Activated CD4-positive, CD25-positive, alpha-beta regulatory T cell treated with anti-CD3 and anti-CD28 coated beads, Interleukin-2, amount 50 U/mL, for 72 hours (primary cell): ENCODE measurements around the gene KLC1.
"Not testable (repeated sequence)": the region's sequence is repeated elsewhere in the genome, so short reads cannot be mapped to it uniquely, and the experiment has no call there.

Source experiments
- DNase-seq: peaks from one replicate; pipeline ENCODE4 v3.0.0; 2021

KLC1 gene

DNA sequence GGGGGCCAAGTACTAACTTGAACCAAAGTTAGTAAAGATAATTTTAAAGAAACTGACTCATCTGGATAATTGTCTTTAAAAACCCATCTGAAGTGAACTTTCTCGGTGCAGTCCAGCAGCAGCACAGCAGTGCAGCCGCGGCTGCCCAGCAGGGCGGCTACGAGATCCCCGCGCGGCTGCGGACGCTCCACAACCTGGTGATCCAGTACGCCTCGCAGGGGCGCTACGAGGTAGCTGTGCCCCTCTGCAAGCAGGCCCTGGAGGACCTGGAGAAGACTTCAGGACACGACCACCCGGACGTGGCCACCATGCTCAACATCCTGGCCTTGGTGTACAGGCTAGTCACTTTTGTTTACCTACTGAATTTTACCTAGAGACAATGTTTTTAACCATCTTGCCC is 33.6 kb downstream of the KLC1 start:
- DNase-seq = no peak

- no peak for DNase-seq
These were observed 34.5 kb downstream of the KLC1 start for GRCh38 chr14:103663506-103663905.

DNA sequence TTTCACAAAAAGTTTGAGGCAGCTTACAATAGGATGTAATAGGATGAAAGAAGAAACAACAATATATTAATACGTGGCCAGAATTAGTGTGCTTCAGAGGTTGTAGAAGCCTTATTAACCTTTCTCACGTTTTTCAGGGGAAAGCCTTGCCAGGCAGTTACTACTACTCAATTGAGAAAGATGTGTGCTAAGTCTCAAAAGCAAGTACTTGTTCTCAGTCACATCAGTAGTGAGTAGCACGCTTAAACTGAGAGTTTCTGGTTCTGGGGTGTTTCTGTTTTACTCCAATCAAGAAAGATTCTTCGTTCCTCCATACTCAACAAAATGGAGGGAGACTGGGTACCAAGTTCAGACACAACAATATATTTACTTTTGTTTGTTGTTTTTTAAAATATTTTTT is 38.7 kb downstream of the KLC1 start:
- DNase-seq = no peak

- DNase-seq = no peak
These were observed 39.1 kb downstream of the KLC1 start for GRCh38 chr14:103668117-103668516.

DNA sequence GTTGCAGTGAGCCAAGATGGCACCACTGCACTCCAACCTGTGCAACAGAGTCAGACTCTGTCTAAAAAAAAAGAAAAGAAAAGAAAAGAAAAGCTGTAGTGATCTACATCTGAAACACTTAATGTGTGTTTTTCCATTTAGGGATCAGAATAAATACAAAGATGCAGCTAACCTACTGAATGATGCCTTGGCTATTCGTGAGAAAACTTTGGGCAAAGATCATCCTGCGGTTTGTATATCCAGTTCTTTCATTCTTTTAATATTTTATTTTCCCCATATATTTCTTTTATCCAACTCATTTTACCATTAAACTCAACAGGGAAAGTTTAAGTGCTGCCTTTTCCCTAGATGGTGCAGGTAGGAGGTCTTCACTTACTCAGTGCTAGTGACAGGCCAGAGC is 40.4 kb downstream of the KLC1 start:
- DNase-seq = no peak

- DNase-seq = no peak
These were observed 42.9 kb downstream of the KLC1 start for GRCh38 chr14:103671911-103672310.

- no peak for DNase-seq
These were observed 46.9 kb downstream of the KLC1 start for GRCh38 chr14:103675957-103676356.

GRCh38 chr14:103676881-103677675 is 48.1 kb downstream of the KLC1 start:
- no peak for DNase-seq

DNA sequence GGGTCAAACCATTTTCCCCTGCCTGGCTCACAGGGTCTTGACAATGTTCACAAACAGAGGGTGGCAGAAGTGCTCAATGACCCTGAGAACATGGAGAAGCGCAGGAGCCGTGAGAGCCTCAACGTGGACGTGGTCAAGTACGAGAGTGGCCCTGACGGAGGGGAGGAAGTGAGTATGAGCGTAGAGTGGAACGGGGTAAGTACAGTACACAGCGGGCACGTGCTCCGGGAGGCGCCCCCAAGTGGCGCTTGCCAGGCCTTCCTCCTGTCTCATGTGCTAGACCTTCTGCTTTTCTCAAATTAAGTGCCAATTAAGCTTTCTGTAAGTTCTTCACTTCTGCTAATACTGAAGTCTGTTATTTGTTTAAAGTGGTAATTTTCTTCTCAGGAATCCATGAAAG is 50.3 kb downstream of the KLC1 start:
- no peak for DNase-seq

- no peak for DNase-seq
These were observed 51.6 kb downstream of the KLC1 start for GRCh38 chr14:103680491-103681231.

DNA sequence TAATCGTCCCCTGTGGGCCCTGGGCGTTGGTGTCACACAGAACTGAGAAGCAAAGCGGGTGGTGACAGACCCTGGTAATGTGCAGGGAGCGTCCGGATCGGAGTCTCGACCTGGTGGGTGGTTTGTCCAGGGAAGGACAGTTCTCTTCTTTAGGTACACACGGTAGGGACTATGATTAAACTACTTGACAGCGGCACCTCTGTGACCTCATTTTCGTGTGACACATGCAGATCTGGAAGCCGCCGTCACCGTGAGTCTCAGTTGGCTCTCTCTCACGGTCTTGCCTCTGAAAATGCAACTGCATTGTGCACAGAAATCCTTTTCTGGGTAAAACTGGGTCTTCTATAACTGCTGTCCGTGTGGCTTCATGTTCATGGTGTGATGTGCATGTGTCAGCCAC is 54.1 kb downstream of the KLC1 start:
- no peak for DNase-seq

GRCh38 chr14:103684471-103684870 is 55.5 kb downstream of the KLC1 start:
- no peak for DNase-seq

DNA sequence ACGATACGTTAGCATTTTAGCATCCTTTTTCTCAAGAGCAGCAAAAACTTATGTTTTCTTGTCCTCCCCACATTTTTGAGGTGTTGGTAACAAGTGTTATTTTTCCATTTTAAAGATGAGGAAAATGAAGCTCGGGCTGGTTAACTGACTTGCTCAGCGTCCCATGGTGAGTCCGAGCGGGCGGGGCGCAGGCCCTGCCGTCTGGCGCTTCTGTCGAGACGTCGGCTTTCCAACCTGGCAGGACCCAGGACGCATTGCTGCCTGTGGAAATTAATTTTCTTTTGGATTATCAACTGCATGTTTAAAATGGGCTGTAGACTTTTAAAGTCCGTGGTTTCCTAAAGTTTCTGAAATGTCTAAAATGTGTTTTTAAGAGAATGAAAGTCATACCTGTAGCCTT is 55.9 kb downstream of the KLC1 start:
- DNase-seq = no peak

DNA sequence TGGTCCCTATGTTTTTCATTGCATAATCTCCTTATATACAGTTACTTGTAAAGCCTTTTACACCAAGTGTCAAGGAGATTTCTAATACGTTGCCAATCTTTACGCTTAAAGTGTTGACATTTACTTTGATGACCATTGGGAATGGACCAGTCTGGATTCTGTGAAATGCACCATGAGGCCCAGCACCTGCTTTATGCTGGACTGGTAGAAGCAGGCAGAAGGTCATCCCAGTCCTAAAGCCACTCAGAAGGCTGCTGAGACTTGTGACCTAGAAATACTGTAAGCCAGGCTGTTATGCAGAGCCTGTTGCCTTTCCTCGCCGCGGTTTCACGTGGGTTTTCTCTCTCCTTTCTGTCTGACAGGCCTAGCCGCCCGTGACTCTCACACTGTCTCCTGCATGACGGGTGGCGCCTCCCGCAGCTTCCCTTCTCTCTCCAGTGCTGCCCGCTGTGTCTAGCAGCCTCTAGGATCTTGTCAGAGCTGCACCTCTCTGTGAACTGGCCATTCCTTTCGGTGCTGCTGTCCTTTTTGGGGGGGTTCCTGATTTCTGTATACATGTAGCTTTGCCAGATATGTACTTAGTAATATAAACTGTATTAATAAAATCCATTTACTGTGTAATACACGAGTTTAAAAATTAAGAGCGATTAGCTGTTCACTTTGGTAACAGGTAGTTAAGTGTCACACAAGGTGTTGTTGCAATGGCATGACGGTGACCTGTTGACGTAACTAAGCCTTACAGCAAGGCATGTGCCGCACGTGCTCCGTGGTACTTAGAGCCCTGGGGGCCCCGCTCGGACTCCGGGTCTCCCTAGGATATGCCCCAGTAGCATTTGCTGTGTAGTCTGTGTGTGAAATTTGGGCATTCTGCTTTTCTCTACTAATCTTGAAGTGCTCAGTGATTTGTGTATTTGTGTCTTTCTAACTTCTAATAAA is 56.5 kb downstream of the KLC1 start:
- no peak for DNase-seq

GRCh38 chr14:103686831-103687485 is 57.9 kb downstream of the KLC1 start:
- no peak for DNase-seq

- DNase-seq = no peak
These were observed 58.7 kb downstream of the KLC1 start for GRCh38 chr14:103687712-103688111.

DNA sequence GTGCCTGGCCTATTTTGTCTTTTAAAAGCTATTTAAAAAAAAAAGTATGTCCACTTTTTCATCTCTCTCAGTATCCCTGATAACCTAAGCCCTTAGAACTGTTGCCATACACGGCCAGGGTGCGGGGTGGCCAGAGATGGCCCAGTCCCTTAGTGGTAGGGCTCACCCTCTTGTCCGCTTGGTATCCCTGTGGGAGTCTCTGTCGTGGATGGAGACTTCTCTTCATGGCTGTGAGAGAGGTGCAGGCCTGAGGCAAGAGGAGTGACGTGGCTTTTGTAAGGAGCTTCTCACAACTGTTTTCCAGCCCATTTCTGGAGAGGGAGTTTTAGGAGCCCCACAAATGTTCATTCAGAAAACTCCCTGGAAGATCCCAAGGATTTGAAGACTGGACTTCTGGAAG is 59.4 kb downstream of the KLC1 start:
- DNase-seq = no peak

GRCh38 chr14:103688906-103689902 is 60.2 kb downstream of the KLC1 start:
- DNase-seq = no peak

- DNase-seq = no peak
These were observed 61.3 kb downstream of the KLC1 start for GRCh38 chr14:103690332-103690731.

GRCh38 chr14:103691655-103692054 is 62.6 kb downstream of the KLC1 start:
- DNase-seq = not testable (repeated sequence)

- no peak for DNase-seq
These were observed 63.1 kb downstream of the KLC1 start for GRCh38 chr14:103692159-103692558.

DNA sequence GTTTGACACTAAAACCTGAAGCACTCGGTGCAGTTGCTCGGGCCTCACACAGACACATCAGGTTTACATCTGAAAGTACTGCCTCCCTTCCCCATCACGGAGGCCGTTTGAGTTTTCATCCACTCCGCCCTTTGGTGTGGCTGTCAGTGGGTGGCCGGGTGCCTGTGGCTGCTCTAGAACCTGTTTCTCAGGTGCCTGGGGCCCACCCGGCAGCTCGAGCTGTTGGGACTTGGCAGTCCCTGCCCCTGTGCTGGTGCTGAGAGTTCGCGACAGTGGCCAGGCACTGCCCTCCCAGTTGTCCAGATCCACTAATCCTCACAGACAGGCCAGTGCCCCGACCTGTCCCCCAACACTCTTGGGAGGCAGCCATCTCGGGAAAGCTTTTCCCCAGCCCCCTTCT is 63.9 kb downstream of the KLC1 start:
- DNase-seq = no peak
